ENCODE measurements around the gene ACTG2.
A peak's percentile ranks its signal among the peaks of the same experiment; 100 is the strongest.
"Not testable (repeated sequence)": the region's sequence is repeated elsewhere in the genome, so short reads cannot be mapped to it uniquely, and the experiment has no call there.

The ACTG2 gene

DNA sequence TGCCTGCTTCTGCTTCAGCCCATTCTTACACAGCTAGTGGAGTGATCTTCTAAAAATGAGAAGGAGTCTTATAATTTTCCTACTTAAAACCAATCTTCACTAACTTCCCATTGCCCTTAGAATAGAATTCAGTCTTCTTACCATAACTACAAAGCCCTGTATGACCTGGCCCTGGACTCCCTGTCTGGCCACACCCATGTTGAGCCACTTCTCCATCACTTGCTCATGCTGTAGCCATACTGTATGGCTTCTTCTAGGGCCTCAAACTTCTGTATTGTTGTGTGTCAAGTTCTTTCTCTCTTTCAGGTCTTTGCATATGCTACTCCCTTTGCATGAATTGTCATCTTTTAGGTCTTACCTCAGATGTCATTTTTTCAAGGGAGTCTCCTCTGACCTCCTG is 45.1 kb downstream of the ACTG2 start:
- no peak for DNase-seq

DNA sequence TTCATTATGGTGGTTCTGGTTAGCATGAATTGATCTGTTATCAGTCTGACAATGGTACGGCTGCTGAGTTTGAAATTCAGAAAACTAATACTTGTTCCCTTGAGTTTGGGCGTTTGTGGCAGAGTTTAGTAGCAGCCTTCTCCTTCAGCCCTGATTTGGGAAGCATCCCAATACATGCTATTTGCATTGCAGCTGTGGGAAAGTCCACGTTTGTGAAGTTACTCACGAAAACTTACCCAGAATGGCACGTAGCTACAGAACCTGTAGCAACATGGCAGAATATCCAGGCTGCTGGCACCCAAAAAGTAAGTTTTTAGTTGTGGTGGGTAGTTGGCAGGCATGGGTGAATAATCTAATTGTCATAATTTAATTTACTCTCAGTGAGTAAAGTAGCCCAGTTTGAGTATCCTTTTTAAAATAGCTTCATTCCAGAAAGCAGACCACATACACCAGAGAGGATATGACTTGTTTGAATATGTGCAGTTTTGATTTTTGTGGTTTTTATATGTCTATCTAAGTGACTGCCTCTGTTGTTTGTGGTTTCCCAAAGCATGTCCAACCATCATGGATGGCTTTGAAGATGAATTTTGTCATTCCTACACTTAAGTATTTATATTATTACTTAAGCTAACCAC is 46.0 kb downstream of the ACTG2 start:
- peak; percentile 71 for DNase-seq

DNA sequence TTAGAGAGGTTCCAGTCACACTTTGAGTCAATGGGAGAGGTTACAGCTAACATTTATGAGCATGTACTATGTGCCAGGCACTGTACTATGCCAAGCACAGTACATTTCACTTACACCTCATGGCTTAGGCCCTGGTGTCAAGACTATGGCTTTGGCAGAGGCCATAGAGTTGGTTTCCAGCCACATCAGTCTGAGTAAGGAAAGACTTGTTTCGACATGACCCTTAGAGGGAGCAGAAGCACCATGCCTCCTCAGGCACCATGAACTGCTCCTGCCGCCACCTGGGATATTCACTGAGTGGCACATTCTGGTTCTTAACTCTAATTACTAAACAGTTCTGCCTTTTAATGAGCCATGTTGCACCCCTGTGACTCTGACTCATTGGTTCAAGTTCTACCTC is 46.6 kb downstream of the ACTG2 start:
- peak; percentile 38 for DNase-seq

DNA sequence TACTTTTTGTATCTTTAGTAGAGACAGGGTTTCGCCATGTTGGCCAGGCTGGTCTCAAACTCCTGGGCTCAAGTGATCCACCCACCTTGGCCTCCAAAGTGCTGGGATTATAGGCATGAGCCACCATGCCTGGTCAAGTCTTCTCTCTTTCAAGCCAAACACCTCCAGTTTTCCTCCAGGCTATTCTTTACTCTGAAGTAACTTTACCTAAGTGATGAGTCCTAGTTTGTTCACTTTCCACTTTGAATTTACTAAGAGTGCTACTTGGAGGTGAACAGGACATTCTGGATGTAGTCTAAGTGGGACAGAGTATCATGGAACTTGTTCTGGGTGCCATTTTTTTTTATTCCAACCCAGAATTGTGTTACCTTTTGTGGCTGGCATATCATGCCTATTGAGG is 47.3 kb downstream of the ACTG2 start:
- DNase-seq, result not testable (repeated sequence)

DNA sequence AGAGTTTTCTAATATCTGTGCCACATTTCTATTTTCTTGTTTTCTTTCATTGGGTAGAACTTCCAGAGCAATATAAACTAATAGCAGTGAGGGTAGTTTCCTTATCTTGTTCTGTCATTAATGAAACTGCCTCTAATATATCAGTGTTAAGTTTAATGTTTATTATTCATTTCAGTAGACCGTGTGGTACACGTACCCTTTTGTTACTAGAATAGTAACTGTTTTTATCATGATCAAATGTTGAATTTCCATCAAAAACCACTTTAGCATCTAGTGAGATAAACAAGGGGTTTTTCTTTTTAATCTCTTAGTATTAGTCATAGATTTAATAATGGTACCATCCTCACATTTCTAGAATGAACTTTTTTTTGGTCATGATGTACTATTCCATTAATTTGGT is 49.9 kb downstream of the ACTG2 start:
- DNase-seq, result no peak

DNA sequence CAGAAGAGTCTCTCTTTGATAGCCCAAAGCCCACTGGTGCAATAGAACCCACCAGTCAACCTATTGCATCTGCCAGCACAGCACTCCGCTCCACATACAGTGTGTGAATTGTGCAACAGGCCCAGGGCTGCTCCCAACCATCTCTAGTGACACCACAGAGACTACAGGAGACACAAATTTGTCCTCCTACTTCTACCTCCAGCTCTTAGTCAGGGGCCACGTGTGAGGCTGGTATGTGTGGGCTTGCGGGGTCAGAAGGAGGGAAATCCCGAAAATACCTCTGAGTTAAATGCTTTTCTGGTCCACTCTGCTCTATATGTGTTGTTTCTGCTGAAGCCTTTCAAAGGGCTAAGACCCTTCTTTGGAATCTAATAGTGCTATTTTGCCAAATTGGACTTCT is 51.9 kb downstream of the ACTG2 start:
- no peak for DNase-seq

DNA sequence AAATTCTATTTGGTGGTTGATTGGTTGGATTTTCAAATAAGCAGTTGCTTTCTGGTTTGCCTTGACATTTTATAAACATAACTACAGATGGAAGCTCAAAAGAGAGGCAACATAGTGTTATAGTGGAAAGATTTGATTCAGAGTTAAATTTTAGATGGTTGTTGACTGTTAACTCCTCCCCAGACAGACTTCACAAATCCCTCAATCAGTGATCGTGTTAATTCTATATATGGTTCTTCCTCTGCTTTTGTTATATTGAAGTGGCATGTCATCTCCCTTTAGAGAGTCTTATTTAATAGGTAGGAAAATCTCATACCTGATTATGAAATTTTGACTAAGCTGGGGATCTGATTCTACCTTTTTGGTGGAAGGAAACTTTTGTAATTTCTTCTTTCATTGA is 53.4 kb downstream of the ACTG2 start:
- DNase-seq, result no peak

DNA sequence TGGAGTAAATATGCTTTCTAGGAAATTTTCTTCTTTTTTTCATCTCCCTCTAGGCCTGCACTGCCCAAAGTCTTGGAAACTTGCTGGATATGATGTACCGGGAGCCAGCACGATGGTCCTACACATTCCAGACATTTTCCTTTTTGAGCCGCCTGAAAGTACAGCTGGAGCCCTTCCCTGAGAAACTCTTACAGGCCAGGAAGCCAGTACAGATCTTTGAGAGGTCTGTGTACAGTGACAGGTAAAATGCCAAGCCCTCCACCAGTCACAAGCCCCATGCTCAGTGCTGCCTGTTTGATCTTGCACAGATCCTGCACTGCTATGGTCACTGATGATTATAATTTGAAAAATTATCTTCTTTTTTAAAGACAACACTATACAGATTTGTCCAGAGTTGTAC is 53.9 kb downstream of the ACTG2 start:
- no peak for DNase-seq

DNA sequence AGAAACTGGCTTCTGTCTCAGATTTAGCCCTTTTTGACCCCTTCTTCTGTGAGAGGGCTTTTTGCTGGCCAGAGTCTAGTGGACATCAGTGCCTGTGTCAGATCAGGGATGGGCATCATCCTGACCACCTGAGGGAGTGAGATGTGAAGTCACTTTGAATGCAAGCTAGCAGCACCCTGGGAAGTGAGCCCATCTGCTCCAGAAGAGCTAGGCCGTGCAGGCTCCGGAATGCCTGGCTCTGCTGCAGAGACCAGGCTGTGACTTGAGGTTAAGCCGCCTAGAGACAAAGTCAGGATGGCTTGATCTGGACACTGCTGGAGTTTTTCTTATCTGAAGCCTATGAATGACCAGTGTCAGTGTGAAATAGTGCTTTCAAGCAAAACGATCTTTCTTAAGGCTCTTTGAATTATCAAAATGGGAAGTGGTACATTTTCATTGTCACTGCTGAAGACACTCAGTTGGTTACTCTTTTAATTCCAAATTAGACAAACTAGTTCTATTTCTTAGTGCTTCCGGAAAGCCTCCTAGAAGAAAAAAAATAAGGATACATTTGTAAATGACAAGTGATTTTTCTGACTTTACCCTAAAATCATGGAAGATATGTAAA is 54.7 kb downstream of the ACTG2 start:
- DNase-seq, result no peak

DNA sequence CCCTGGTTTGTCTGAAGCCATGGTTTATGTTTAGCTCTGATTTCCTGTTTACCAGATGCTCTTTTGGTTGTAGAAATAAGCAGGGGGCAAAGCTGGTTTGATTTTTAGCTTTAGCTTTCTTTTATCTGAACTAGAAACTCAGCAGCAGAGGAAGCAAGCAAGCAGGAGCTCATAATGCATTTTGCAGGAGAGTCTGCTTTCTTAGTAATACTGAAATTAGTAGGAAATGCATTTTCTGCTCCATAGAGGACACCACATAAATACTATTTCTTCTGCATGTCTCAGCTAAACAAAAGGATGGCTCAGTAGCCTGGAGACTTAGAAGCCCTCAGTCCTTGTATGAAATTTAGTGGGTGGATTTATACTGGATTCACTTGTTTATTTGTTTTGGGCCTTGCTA is 57.0 kb downstream of the ACTG2 start:
- no peak for DNase-seq

DNA sequence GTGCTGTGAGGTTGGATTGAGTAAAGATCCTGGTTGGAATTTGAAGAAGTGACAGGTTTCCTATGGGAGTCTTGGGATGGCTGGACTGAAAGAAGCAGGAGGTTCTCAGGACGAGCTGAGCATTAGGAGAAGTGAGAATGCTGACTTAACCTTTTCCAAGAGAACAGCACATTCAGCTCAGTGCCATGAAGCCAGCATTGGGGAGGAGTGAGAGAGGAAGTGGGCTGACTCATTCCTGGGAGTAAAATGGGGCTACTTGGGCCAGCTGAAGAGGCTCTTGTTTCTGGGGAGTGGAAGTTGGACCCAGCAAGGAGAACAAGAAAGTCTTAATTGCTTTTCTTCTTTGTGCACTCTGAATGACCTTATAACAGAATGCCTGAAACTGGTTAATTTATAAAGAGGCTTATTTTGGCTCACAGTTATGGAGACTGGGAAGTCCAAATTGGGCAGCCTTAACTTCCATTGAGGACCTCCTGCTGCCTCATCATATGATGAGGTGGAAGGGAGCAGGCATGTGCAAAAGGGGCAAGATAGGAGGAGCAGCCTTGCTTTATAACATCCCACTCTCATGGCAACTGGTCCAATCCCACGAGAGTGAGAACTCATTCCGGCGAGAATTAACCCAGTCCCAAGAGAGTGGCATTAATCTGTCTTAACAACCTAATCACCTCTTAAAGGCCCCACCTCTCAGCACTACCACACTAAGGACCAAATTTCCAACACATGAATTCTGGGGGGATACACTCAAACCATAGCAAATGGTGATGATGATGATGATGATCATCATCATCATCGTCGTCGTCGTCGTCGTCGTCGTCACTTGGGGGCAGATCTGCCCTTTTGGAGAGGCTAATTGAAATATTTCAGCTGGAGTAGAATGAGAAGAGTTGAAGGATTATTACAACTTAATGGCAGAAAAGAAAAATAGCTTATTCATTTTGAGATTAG is 60.0 kb downstream of the ACTG2 start:
- peak; percentile 57 for DNase-seq

DNA sequence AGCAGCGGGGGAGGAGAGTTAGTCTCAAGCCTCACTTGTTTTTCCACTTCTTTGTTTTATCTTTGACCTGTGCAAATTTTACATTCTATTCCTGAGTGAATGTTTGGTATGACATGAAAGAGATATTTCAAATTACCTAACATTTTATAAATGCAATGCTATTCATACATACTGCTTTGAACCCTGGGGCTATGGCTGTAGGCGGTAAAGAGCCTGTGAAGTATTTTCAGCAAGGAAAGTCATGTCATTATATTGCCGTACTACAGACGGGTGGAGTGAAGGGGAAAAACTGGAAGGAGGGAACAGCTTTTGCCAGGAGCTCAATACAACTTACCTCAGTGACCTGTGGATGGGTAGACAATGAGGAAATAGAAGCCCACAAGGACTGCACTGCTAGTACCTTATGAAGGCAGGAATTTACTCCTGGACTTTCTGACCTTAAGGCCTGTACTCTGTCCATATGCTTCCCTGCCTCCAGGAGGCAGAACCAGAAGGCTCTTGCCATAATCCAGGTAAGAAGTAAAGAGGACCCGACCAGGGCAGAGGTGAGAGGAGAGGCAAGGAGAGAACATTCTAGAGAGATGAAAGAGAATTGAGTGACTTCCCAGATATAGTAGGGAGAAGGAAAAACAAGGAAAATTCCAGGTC is 63.5 kb downstream of the ACTG2 start:
- DNase-seq, result no peak

DNA sequence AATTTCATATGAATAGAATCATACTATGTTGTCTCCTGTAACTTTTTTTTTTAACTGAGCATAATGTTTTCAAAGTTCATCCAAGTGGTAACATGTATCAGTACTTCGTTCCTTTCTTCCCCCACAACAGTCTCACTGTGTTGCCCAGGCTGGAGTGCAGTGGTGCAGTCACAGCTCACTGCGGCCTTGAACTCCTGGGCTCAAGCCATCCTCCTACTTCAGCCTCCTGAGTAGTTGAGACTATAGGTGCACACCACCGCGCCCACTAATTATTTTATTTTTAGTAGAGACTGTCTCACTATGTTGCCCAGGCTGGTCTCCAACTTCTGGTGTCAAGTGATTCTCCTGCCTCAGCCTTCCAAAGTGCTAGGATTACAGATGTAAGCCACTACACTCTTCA is 68.5 kb downstream of the ACTG2 start:
- DNase-seq, result no peak

DNA sequence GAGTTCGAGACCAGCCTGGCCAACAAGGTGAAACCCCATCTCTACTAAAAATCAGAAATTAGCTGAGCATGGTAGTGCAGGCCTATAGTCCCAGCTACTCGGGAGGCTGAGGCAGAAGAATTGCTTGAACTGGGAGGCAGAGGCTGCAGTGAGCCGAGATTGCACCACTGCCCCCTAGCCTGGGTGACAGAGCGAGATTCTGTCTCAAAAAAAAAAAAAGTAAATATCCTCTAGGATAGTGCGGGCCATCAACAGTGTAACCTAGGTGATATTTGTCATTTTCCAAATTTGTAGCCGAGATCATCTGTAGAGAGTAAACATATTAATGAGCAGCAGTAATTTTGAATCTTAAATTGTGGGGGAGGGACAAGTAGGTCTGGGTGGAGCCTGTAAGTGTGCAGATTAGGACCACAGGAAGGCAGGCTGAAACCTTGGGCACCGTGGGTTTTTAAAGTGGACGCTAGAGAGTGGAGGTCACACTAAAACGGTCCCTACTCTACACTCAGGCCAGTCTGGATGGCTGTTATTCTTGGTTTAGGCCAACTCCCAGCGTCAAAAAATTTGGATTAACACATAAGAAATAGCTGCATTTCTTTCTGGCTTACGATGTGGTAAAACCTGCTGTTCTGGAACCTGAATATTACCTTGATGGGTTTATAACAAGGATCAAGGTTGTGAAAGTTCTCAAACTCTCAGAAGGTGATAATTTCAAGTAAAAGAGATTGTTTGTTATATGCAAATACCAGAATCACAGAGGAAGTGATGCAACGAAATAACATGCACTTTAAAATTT is 69.2 kb downstream of the ACTG2 start:
- no peak for DNase-seq

DNA sequence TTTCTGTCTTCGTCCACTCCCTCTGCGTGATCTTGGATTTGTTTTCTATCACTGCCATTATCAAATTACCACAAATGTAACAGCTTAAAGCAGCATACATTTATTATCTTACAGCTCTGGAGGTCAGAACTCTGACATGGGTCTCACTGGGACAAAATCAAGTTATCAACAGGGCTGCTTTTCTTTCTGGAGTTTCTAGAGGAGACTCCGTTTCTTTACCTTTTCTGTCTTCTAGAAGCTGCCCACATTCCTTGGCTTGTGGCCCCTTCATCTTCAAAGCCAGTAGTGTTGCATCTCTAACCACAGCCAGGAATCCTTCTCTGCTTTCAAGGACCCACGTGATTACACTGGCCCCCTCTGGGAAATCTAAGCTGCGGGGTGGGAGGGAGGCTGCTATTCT is 70.0 kb downstream of the ACTG2 start:
- DNase-seq, result no peak

DNA sequence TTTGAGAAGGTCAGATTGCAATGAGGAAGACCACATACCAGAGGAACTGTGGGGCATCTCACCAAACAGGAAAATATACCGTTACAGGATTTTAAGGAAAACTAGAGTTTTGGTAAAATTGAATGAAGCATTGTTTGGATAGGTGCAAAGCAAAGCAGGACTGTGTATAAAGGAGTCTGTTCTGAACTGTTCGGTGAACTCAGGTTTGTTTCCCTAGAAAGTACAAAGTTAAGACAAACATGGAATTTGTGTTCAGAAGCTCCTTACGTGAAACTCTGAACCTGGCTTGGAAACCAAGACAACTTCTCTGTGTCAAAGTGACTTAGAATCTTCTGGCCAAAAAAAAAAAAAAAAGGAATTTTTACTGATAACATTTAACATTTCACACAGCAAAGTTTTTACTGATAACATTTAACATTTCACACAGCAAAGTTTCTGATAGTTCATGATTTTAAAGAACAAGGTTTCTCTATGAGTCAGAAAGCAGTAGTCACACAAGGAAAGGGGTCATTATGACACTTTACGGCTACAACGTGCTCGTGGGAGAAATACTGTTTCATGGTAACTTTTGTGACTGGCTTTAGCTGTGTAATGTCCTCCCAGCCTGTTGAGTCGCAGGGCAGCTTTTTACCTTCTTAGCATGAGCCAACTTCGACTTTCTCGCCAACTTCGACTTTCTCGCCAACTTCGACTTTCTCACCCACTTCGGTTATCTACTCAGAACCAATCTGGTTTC is 70.7 kb downstream of the ACTG2 start:
- DNase-seq, result no peak

DNA sequence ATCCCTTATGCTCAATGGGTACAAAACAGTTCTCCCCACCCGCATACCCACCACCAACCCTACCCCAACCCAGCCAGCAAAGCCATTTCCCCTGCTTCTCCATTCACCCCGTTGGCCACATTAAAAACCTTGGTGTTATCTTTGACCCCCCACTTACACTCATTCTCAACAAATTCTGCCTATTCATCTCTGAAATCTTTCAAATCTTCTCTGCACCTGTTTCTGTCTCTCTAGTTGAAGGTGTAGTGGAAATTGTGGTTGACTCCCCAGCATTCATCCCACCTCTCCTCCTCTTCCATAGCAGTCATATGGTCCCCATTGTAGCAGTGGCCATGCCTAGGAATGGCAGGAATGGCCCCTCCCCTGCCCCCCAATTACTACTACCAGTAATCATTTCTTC is 71.4 kb downstream of the ACTG2 start:
- DNase-seq, result no peak

DNA sequence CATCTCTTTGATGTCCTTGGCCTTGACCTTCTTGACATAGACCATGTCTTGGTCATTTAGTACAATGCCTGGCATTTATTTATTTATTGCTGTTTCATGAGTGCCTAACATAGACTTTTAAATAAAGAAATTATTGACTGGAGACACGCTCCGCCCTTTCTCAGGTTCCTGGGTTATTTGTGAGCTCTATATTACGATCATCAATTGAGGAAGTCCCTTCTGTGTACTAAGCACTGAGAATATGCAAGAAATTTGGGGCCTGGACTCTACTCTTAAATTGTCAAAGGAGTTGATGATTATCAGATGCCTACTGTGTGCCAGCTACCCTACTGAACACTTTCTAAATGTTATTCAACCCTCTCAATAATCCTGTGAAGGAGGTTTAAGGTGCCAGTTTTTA is 72.2 kb downstream of the ACTG2 start:
- DNase-seq, result no peak

DNA sequence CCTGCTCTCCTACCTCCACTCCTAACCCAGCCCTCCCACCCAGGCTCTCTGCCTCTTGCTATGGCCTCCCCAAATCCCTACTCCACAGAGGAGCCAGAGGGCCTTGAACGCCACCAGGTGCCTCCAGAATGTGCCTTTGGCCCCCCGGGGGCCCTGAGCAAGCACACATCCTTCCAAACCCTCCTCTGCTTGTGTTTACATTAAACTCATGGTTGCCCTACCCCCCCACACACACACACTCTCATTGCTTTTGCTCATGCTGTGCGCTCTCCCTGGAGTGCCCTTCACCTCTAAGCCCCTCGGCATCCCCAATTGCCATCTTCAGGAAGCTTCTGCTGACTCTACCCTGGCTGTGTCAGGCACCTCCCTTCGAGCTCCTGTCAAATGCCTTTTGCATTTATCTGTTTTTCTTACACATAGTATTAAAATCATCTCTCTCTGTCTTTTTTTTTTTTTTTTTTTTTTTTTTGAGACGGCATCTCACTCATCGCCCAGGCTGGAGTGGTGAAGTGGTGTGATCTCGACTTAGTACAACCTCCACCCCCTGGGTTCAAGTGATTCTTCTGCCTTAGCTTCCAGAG is 75.6 kb downstream of the ACTG2 start:
- DNase-seq, result no peak

DNA sequence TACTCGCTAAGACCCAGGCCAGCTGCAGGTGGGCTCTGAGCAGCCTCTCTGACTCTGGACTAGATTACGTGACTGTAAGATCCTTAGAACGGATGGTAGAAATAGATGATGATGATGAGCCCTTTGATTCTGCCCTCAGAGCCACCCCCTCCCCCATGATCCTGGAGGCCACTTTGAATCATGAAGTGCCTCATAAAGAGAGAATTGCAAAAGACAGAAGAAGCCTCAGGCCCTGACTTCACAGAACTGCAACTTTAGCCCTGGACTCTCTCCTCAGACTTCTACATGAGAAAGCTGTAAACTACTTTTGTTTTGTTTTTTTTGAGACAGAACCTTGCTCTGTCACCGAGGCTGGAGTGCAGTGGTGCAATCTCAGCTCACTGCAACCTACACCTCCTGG is 76.5 kb downstream of the ACTG2 start:
- DNase-seq, result no peak
